Measurements from ENCODE around the gene TGM6. TPM values are rescaled to one million over a fixed set of nuclear protein-coding genes. Genes with fewer than 3 reads are reported as not detected.
A peak's percentile ranks its signal among the peaks of the same experiment; 100 is the strongest.

TGM6 gene
- total RNA-seq, 1 experiment from 2014 or later: not detected

DNA sequence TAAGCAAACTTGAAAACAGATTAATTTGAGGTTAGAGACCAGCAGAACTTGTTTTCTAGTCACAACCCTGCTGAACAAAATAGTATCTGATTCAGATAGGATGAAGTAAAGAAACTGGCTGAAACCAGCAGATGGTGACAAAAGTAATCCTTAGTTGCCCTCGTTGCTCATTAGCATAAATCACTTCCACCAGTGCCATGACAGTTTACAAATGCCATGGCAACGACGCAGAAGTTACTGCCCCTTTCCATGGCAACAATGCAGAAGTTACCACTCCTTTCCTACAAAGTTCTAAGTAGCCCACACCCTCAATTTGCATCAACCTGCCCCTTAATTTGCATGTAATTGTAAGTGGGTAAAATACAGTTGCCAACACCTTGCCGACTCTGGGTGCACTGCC, 66.1 kb downstream of the TGM6 start:
- H3K27ac ChIP-seq (ENCODE audit: insufficient read length, low read depth, low read length): no peak overlapping the region
- no CpG with 5 or more reads among the region's 4 CpGs for WGBS (ENCODE audit: extremely low coverage, insufficient read length, low lambda C conversion rate)
- no peak overlapping the region for H3K4ac ChIP-seq (ENCODE audit: low read depth, low read length)
- H3K4me2 ChIP-seq (ENCODE audit: insufficient read depth, insufficient read length, low read length): no peak overlapping the region
- no peak overlapping the region for H3K4me3 Mint-ChIP-seq
- H3K9me3 ChIP-seq (ENCODE audit: control insufficient read depth, low read depth, low read length): no peaks in the 10 kb centered on the region
- H3K27me3 Mint-ChIP-seq (ENCODE audit: low read depth): peaks cover 6% of the 10 kb centered on the region
- no peak overlapping the region for H3K23ac ChIP-seq (ENCODE audit: insufficient read length, low read depth, low read length)
- H3K27ac Mint-ChIP-seq: no peak overlapping the region
- no peak overlapping the region for H2BK12ac ChIP-seq (ENCODE audit: insufficient read length, low read depth, low read length)
- H3K9me3 Mint-ChIP-seq: no peaks in the 10 kb centered on the region
- H4K20me1 ChIP-seq (ENCODE audit: control insufficient read depth, insufficient read depth, insufficient read length): no peaks in the 10 kb centered on the region
- H4K5ac ChIP-seq (ENCODE audit: insufficient read length, low read depth, low read length): no peak overlapping the region
- no peak overlapping the region for H3K14ac ChIP-seq (ENCODE audit: insufficient read depth, low read length)
- no peak overlapping the region for H2BK20ac ChIP-seq (ENCODE audit: low read depth, low read length, poor library complexity, severe bottlenecking)
- H3K23me2 ChIP-seq (ENCODE audit: insufficient read length, low read depth, low read length, poor library complexity, severe bottlenecking): no peaks in the 10 kb centered on the region
- no peak overlapping the region for H3K9ac ChIP-seq (ENCODE audit: extremely low read depth, insufficient read length, low read length)
- H2BK5ac ChIP-seq (ENCODE audit: insufficient read length, low read length): no peak overlapping the region
- DNase-seq: peak; percentile 59
- no peak overlapping the region for H2BK120ac ChIP-seq (ENCODE audit: low read depth, low read length, poor library complexity, severe bottlenecking)
- no peaks in the 10 kb centered on the region for H3K79me1 ChIP-seq (ENCODE audit: insufficient read depth, low read depth, low read length, poor library complexity, severe bottlenecking)
- no peak overlapping the region for H3K18ac ChIP-seq (ENCODE audit: insufficient read length, low read depth, low read length)
- no peak overlapping the region for H4K91ac ChIP-seq (ENCODE audit: insufficient read length, low read depth, low read length)
- TF ChIP-seq, protein P1, sequence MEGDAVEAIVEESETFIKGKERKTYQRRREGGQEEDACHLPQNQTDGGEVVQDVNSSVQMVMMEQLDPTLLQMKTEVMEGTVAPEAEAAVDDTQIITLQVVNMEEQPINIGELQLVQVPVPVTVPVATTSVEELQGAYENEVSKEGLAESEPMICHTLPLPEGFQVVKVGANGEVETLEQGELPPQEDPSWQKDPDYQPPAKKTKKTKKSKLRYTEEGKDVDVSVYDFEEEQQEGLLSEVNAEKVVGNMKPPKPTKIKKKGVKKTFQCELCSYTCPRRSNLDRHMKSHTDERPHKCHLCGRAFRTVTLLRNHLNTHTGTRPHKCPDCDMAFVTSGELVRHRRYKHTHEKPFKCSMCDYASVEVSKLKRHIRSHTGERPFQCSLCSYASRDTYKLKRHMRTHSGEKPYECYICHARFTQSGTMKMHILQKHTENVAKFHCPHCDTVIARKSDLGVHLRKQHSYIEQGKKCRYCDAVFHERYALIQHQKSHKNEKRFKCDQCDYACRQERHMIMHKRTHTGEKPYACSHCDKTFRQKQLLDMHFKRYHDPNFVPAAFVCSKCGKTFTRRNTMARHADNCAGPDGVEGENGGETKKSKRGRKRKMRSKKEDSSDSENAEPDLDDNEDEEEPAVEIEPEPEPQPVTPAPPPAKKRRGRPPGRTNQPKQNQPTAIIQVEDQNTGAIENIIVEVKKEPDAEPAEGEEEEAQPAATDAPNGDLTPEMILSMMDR (conservative IDR thresholded peaks at IDR 0.05): no peak
- no peaks in the 10 kb centered on the region for H3K4me1 ChIP-seq (ENCODE audit: insufficient read depth, low read length)
- no peaks in the 10 kb centered on the region for H3K36me3 Mint-ChIP-seq (ENCODE audit: insufficient read depth in 1 of 3, low read depth in 3 of 3)
- no peaks in the 10 kb centered on the region for H3K4me1 Mint-ChIP-seq
- no peaks in the 10 kb centered on the region for H3K79me2 ChIP-seq (ENCODE audit: insufficient read depth, low read length)
- no peaks in the 10 kb centered on the region for H3K27me3 ChIP-seq (ENCODE audit: insufficient read depth, low read length)
- no peak overlapping the region for H4K8ac ChIP-seq (replicated peaks; ENCODE audit: insufficient read length, low read depth, low read length)
- no peak overlapping the region for H3T11ph ChIP-seq (ENCODE audit: low read length)
- no peak overlapping the region for H2BK15ac ChIP-seq (ENCODE audit: low read depth, low read length)
- no peak overlapping the region for H2AK5ac ChIP-seq (ENCODE audit: insufficient read length, low read length)
- no peak overlapping the region for H2AFZ ChIP-seq (ENCODE audit: low read length)
- no peak overlapping the region for H3K56ac ChIP-seq (ENCODE audit: insufficient read length, low read depth, low read length)

All from H9 (cell line).